IPS-18a (cell line): Measurements from ENCODE around the gene SPRYD4.

ENCODE experiments used
- H3K27ac ChIP-seq: one replicate; pipeline ENCODE4 v1.5.1; 2013; ENCODE audit warnings: low read length
- H3K27me3 ChIP-seq: one replicate; pipeline ENCODE4 v1.6.1; 2013; ENCODE audit warnings: mild to moderate bottlenecking, low read length; ENCODE audit not compliant: control insufficient read depth, insufficient read depth
- H3K36me3 ChIP-seq: one replicate; pipeline ENCODE4 v1.6.1; 2013; ENCODE audit warnings: low read depth, low read length; ENCODE audit not compliant: control insufficient read depth
- H3K4me1 ChIP-seq: one replicate; pipeline ENCODE4 v1.6.1; 2013; ENCODE audit warnings: low read depth, low read length; ENCODE audit not compliant: control insufficient read depth
- H3K4me3 ChIP-seq: one replicate; pipeline ENCODE4 v1.5.1; 2013; ENCODE audit warnings: low read length
- H3K9ac ChIP-seq: one replicate; pipeline ENCODE4 v1.6.1; 2013; ENCODE audit warnings: mild to moderate bottlenecking, low read length, moderate library complexity
- H3K9me3 ChIP-seq: one replicate; pipeline ENCODE4 v1.6.1; 2013; ENCODE audit warnings: low read depth, low read length; ENCODE audit not compliant: control insufficient read depth

The SPRYD4 gene

DNA sequence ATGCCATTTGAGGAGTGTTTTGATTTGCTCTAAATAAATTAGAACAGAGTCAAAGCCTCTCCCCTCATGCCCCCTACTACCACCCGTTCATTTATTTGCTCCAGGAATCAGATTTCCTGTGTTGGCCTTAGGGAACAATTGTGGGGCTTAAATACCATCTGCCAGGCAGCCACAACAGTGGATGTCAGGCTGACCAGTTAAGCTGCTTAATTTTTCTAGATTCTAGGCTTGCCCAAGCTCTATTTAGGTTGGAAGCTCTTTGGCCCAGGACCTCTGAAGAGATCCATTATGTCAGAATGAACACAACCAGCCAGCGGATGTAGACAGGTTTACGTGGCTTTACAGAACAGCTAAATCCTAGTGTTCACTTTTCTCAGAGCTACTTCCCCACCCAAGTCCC lies 18.1 kb upstream of the SPRYD4 start:
- no peak overlapping the region for H3K27ac ChIP-seq
- H3K4me3 ChIP-seq, result no peak overlapping the region
- H3K9me3 ChIP-seq, result no peaks in the 10 kb centered on the region
- H3K9ac ChIP-seq, result no peak overlapping the region
- no peaks in the 10 kb centered on the region for H3K4me1 ChIP-seq
- H3K36me3 ChIP-seq, result no peaks in the 10 kb centered on the region
- H3K27me3 ChIP-seq, result no peaks in the 10 kb centered on the region

DNA sequence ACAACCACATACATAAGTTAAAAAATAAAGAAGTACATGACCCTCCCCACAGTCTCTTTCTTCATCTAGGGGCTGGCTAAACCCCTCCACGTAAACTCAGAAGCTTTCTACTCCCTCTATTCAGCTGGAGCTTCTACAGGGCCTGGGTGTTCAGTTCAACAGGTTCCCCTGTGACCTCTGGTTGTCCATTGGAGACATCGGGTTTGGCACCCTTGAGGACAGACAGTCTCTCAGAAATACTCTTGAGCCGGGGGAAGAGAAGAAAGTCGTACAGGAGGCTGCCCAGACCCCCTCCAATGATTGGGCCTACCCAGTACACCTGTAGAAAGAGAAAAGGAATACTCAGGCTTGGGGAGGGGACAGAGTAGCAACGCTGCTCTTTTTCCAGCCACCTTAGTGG lies 17.2 kb upstream of the SPRYD4 start:
- H3K4me3 ChIP-seq, result no peak overlapping the region
- no peaks in the 10 kb centered on the region for H3K27me3 ChIP-seq
- H3K9ac ChIP-seq, result no peak overlapping the region
- no peak overlapping the region for H3K27ac ChIP-seq
- no peaks in the 10 kb centered on the region for H3K4me1 ChIP-seq
- H3K9me3 ChIP-seq, result no peaks in the 10 kb centered on the region
- H3K36me3 ChIP-seq, result no peaks in the 10 kb centered on the region

DNA sequence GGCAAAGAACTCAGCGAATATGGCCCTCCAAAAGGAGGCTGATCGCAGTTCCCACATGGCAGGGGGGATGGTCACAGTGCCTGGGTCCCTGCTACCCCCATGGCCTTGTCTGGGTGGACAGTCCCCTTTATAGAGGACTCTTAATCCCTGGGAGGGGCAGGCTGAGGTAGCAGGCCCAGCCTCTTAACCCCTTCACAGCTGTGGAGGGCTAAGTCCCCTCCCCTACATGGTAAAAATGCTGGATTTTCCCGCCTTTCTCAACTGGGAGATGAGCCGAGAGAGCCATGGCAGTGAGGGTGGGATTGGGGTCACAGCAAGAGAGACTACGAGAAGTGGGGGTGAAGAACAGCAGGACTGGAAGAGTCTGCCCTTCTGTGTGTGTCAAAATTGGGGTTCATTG lies 13.8 kb upstream of the SPRYD4 start, which contains the start of gene MIP:
MIP (minus strand) TSS at position 101 of the 400 bp plus-strand sequence; CDS start at position 57, 44 bp downstream.
- H3K9ac ChIP-seq, result no peak within 1 kb of the TSS
- H3K27ac ChIP-seq, result no peak within 1 kb of the TSS
- no peaks in the 10 kb centered on the region for H3K4me1 ChIP-seq

DNA sequence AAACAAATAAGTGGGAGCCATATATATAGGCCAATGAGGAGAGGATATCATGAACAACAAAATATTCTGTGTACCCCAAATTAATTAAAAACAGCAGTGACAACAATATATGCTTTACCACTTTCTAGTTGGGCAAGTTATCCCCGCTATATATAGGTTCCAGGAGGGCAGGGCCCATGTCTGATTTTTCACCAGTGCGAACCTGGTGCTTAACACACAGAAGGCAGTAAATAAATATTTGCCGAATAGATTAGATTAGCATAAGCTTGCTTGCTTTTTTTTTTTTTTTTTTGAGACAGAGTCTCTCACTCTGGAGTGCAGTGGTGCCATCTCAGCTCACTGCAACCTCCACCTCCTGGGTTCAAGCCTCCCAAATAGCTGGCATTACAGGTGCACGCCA lies 10.6 kb upstream of the SPRYD4 start:
- Histone ChIP-seq H3K9ac (no peak overlapping the region), H3K9me3 (no peaks in the 10 kb centered on the region)

More for the DNA sequence above, 13.8 kb upstream of the SPRYD4 start, which contains the start of gene MIP:
- H3K36me3 ChIP-seq, result no peaks in the 10 kb centered on the region
- no peaks in the 10 kb centered on the region for H3K9me3 ChIP-seq
- H3K4me3 ChIP-seq, result no peak within 1 kb of the TSS
- no peaks in the 10 kb centered on the region for H3K27me3 ChIP-seq

GRCh38 chr12:56461235-56462159 lies 6.9 kb upstream of the SPRYD4 start:
- Histone ChIP-seq H3K9me3 (no peaks in the 10 kb centered on the region), H3K4me1 (peaks cover 18% of the 10 kb centered on the region), H3K4me3 (no peak overlapping the region), H3K36me3 (no peaks in the 10 kb centered on the region), H3K27me3 (no peaks in the 10 kb centered on the region), H3K27ac (no peak overlapping the region), H3K9ac (no peak overlapping the region)

More for the DNA sequence above, 10.6 kb upstream of the SPRYD4 start:
- Histone ChIP-seq H3K27ac (no peak overlapping the region), H3K36me3 (no peaks in the 10 kb centered on the region), H3K4me1 (peaks cover 3% of the 10 kb centered on the region), H3K4me3 (no peak overlapping the region), H3K27me3 (no peaks in the 10 kb centered on the region)

DNA sequence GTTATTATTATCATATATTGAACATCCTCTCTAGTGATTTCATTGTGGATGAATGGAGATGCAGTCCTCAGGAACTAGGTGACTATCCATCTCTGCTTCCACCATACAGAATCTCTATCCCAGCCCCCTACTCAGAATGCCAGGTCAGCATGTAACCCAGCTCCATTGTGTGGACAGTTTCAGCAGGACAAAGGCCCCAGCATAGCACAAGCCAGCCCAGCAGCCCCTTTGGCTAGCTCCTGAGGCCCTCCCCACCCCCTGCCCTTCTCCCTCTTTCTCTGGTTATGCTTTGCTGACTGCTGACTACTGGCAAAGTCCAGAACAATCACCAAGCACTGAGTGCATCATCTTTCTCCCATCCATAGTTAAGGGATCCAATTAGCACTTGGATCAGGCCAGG lies 5.8 kb upstream of the SPRYD4 start:
- Histone ChIP-seq H3K27me3 (no peaks in the 10 kb centered on the region), H3K27ac (no peak overlapping the region), H3K4me3 (no peak overlapping the region), H3K36me3 (no peaks in the 10 kb centered on the region), H3K9me3 (no peaks in the 10 kb centered on the region), H3K9ac (peak overlapping the region; percentile 19), H3K4me1 (peaks cover 18% of the 10 kb centered on the region)

DNA sequence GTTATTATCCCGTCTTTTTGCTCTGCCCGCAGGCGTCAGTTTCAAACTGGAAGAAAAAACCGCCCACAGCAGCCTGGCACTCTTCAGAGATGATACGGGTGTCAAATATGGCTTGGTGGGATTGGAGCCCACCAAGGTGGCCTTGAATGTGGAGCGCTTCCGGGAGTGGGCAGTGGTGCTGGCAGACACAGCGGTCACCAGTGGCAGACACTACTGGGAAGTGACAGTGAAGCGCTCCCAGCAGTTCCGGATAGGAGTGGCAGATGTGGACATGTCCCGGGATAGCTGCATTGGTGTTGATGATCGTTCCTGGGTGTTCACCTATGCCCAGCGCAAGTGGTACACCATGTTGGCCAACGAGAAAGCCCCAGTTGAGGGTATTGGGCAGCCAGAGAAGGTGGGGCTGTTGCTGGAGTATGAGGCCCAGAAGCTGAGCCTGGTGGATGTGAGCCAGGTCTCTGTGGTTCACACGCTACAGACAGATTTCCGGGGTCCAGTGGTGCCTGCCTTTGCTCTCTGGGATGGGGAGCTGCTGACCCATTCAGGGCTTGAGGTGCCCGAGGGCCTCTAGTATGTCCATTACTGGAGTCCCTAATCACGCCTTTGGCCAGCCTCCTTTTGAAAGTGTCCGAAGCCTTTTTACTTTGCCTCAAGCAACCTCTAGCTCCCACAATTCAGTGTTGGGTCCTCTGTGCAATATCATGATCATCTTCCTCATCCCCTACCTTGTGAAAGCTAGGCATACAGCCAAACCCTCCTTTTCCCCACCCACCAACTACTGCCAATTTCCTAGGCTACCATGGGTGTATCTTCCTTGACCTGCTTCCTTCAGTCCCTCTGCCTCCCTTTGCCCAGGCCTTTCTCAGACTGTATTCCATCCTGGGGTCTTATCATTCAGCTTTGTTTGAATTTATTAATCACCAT lies 891 bp downstream of the SPRYD4 start:
- H3K4me3 ChIP-seq, result peak overlapping the region; percentile 100
- peak overlapping the region; percentile 100 for H3K9ac ChIP-seq
- no peaks in the 10 kb centered on the region for H3K9me3 ChIP-seq
- peaks cover 24% of the 10 kb centered on the region for H3K36me3 ChIP-seq
- no peaks in the 10 kb centered on the region for H3K27me3 ChIP-seq
- H3K27ac ChIP-seq, result peak overlapping the region; percentile 99
- peaks cover 5% of the 10 kb centered on the region for H3K4me1 ChIP-seq

GRCh38 chr12:56474389-56474788 lies 6.0 kb downstream of the SPRYD4 start:
- Histone ChIP-seq H3K9me3 (no peaks in the 10 kb centered on the region), H3K27ac (no peak overlapping the region), H3K9ac (no peak overlapping the region), H3K4me3 (no peak overlapping the region), H3K36me3 (peaks cover 24% of the 10 kb centered on the region), H3K4me1 (peaks cover under 1% of the 10 kb centered on the region), H3K27me3 (no peaks in the 10 kb centered on the region)

DNA sequence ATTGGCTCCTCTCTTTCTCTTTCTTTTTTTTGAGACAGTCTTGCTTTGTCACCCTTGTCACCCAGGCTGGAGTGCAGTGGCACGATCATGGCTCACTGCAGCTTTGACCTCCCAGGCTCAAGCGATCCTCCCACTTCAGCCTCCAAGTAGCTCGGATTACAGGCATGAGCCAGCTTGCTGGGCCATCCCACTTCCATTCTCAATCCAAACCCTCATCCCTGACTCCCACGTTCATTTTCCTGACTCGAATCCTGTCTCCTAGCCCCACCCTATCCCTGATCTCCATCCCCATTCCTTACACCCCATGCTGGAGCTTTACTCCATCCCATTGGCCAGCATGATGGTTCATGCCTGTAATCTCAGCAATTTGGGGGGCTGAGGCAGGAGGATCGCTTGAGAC lies 7.8 kb downstream of the SPRYD4 start:
- Histone ChIP-seq H3K9me3 (no peaks in the 10 kb centered on the region), H3K27ac (no peak overlapping the region), H3K27me3 (no peaks in the 10 kb centered on the region), H3K4me3 (no peak overlapping the region), H3K9ac (no peak overlapping the region), H3K4me1 (no peaks in the 10 kb centered on the region), H3K36me3 (peaks cover 12% of the 10 kb centered on the region)

DNA sequence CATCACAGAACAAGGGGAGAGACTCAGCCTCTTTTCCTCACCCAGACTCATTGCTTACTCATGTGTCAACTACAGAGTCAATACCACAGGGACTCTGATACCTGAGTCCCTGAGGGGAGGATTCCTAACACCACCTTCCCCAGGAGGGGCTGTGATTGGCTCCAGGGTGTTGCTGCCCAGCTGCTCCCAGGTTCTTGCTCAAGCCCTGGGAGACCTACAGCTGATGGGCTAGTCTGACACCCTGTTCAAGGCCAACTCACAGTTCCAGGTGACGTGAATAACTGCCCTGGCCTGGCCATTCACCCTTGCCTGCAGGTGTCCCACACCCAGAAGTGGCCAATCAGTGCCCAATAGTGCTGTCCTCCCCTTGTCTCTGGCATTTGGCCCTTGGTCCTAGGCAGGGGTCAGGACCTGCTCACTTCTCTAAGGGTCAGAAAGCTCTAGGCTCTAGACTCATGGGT lies 8.6 kb downstream of the SPRYD4 start:
- Histone ChIP-seq H3K4me3 (no peak overlapping the region), H3K36me3 (peaks cover 6% of the 10 kb centered on the region), H3K9ac (no peak overlapping the region), H3K27me3 (no peaks in the 10 kb centered on the region), H3K27ac (no peak overlapping the region), H3K4me1 (no peaks in the 10 kb centered on the region), H3K9me3 (no peaks in the 10 kb centered on the region)

DNA sequence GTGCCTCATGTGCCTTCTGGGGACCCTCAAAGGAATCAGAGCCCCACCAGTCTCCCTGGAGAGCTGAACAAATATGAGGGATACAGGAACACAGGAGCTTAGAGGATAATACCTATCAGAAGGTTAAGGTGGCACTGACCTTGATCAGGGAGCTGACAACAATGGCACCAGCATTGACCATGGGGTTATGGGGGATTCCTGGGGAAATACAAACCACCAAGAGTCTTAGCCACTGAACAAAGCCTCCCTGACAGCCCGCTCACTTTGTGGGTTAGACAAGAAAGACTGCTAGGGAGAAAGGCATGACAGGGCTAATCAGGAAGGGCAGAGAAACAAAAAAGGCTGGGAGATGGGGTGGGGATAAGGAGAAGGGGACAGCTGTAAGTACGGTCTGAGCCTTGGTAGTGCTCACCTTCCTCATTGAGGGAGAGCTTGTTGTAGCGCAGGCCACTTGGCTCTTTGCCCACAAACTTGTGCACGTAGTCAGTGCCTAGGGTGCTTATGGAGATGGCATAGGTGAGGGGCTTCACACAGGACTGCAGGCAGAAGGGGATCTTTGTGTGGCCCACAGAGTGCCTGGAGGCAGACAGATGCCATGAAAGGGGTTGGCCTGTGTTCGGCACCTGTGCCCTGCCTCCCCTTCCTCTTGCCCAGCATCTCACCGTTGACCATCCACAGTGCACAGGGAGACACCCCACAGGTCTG lies 9.3 kb downstream of the SPRYD4 start:
- Histone ChIP-seq H3K9me3 (no peaks in the 10 kb centered on the region), H3K27me3 (no peaks in the 10 kb centered on the region), H3K9ac (no peak overlapping the region), H3K4me3 (no peak overlapping the region), H3K4me1 (no peaks in the 10 kb centered on the region), H3K27ac (no peak overlapping the region), H3K36me3 (peaks cover 4% of the 10 kb centered on the region)
